Endothelial cell (in vitro differentiated cells): Measurements from ENCODE around the gene DNHD1. TPM values are rescaled to one million over a fixed set of nuclear protein-coding genes. Genes with fewer than 3 reads are reported as not detected.

Experiments used
- DNase-seq: peaks from one replicate; pipeline ENCODE4 v3.0.0; 2021; ENCODE audit warnings: low spot score
- H3K27ac Mint-ChIP-seq: one replicate; pipeline ENCODE4 v1.8.0; 2021; ENCODE audit warnings: mixed read lengths, inconsistent platforms; ENCODE audit not compliant: unreplicated experiment
- H3K27me3 Mint-ChIP-seq: one replicate; pipeline ENCODE4 v1.8.0; 2021; ENCODE audit warnings: mild to moderate bottlenecking, moderate library complexity, mixed read lengths, inconsistent platforms; ENCODE audit not compliant: unreplicated experiment
- H3K36me3 Mint-ChIP-seq: one replicate; pipeline ENCODE4 v1.8.0; 2021; ENCODE audit warnings: mild to moderate bottlenecking, low read depth, mixed read lengths, inconsistent platforms; ENCODE audit not compliant: unreplicated experiment
- H3K4me1 Mint-ChIP-seq: one replicate; pipeline ENCODE4 v1.8.0; 2021; ENCODE audit warnings: mild to moderate bottlenecking, mixed read lengths, inconsistent platforms; ENCODE audit not compliant: unreplicated experiment
- H3K4me3 Mint-ChIP-seq: one replicate; pipeline ENCODE4 v1.8.0; 2021; ENCODE audit warnings: mild to moderate bottlenecking, mixed read lengths, inconsistent platforms; ENCODE audit not compliant: unreplicated experiment
- H3K9me3 Mint-ChIP-seq: one replicate; pipeline ENCODE4 v1.8.0; 2021; ENCODE audit warnings: mixed read lengths, inconsistent platforms; ENCODE audit not compliant: unreplicated experiment
- CTCF ChIP-seq: fragments of 200-600 bp; sonication (generic); IDR thresholded peaks from one replicate; pipeline ENCODE4 v1.5.0; 2021; ENCODE audit warnings: antibody characterized with exemption; ENCODE audit not compliant: unreplicated experiment
- total RNA-seq: library from RNA; stranded (reverse); fragmentation: NEBNext Ultra II Directional; extraction: Animal tissue kit (Norgen Biotek cat#: 25700); gene quantifications from one replicate; pipeline ENCODE4 v1.2.1, GENCODE V29; 2021; ENCODE audit not compliant: unreplicated experiment

The DNHD1 gene
- total RNA-seq, 1 donor from 2014 or later, result 8.5 TPM

DNA sequence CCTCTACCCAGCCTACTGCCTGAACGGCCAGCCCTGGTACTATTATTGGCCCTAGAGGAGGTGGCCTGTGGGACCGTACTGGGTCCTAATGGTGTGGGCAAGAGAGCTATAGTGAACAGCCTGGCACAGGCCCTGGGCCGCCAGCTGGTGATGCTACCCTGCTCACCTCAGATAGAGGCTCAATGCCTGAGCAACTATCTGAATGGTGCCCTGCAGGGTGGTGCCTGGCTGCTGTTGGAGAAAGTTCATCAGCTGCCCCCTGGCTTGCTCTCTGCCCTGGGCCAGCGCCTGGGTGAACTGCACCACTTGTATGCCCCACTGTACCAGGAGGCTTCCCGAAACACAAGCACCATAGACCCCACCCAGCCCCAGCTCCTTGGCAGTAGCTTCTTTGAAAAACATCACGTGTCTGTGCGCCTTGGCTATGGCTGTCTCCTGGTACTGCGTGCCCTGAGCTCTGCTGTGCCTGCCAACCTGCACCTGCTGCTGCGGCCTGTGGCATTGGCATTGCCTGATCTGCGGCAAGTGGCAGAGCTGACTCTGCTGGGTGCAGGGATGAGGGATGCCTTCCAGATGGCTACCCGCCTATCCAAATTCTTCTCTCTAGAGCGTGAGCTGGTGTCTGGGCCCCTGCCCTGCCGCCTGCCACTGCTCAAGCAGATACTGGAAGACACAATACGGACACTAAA is 49.0 kb downstream of the DNHD1 start:
- Mint-ChIP-seq H3K27ac (no peak overlapping the region), H3K36me3 (peaks cover 4% of the 10 kb centered on the region), H3K9me3 (no peaks in the 10 kb centered on the region), H3K4me1 (no peaks in the 10 kb centered on the region), H3K27me3 (peaks cover 1% of the 10 kb centered on the region), H3K4me3 (no peak overlapping the region)
- TF ChIP-seq CTCF, result no peak
- no peak for DNase-seq

DNA sequence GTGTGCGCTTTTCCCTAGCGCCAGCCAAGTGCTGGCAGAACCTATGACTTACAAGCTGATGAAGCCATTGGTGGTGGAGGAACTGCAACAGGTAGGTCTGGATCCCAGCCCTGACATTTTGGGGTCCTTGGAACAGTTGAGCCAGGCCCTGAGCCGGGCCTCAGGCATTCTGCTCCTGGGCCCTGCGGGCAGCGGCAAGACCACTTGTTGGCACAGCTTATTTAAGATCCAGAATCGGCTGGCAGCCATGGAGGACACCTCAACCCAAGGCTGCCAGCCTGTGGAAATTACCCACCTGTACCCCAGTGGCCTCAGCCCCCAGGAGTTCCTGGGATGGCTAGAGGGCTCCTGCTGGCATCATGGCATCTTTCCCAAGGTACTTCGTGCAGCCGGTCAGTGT is 49.7 kb downstream of the DNHD1 start:
- Mint-ChIP-seq H3K27ac (no peak overlapping the region), H3K4me1 (no peaks in the 10 kb centered on the region), H3K36me3 (peaks cover 4% of the 10 kb centered on the region), H3K4me3 (no peak overlapping the region), H3K9me3 (no peaks in the 10 kb centered on the region), H3K27me3 (peaks cover 1% of the 10 kb centered on the region)
- TF ChIP-seq CTCF, result no peak
- DNase-seq, result no peak

DNA sequence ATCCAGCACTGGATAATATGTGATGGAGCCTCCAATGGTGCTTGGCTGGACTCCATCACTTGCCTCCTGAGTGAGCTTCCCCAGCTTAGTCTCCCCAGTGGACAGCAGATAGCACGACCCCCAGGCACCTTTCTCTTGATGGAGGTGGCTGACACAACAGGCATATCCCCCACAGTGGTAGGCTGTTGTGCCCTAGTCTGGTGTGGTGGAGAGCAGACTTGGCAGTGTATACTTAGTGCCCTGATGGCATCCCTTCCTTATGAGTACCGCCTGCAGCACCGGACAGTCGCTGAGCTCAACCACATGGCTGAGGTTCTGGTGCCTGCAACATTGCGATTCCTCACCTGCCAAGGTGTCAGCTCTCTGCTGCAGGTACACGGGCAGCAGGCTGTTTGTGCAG is 50.1 kb downstream of the DNHD1 start:
- Mint-ChIP-seq H3K9me3 (no peaks in the 10 kb centered on the region), H3K27me3 (peaks cover 1% of the 10 kb centered on the region), H3K4me3 (no peak overlapping the region), H3K27ac (no peak overlapping the region), H3K4me1 (no peaks in the 10 kb centered on the region), H3K36me3 (peaks cover 4% of the 10 kb centered on the region)
- no peak for TF ChIP-seq CTCF
- DNase-seq, result no peak

GRCh38 chr11:6548121-6548520 is 51.0 kb downstream of the DNHD1 start:
- no peak for TF ChIP-seq CTCF
- Mint-ChIP-seq H3K9me3 (no peaks in the 10 kb centered on the region), H3K4me1 (no peaks in the 10 kb centered on the region), H3K27me3 (peaks cover 1% of the 10 kb centered on the region), H3K27ac (no peak overlapping the region), H3K36me3 (peaks cover 4% of the 10 kb centered on the region), H3K4me3 (peak overlapping the region; percentile 42)
- DNase-seq, result no peak

GRCh38 chr11:6548641-6549040 is 51.6 kb downstream of the DNHD1 start:
- Mint-ChIP-seq H3K27me3 (peaks cover 1% of the 10 kb centered on the region), H3K4me1 (no peaks in the 10 kb centered on the region), H3K27ac (no peak overlapping the region), H3K36me3 (peaks cover 4% of the 10 kb centered on the region), H3K4me3 (no peak overlapping the region), H3K9me3 (no peaks in the 10 kb centered on the region)
- DNase-seq, result no peak
- TF ChIP-seq CTCF, result no peak
